Parathyroid adenoma (tissue), 2 donors: ENCODE data around the gene PTP4A1.

Source experiments
- H2AFZ ChIP-seq: fragments of 300-600 bp; sonication (generic); one replicate; pipeline ENCODE4 v1.7.0; 2017; ENCODE audit warnings: antibody characterized with exemption, mild to moderate bottlenecking
- H3K27ac ChIP-seq: fragments of 300-600 bp; sonication (generic); one replicate; pipeline ENCODE4 v1.7.0; 2017
- H3K27me3 ChIP-seq: fragments of 300-600 bp; sonication (generic); one replicate; pipeline ENCODE4 v1.7.0; 2017; ENCODE audit warnings: low read length; ENCODE audit not compliant: control insufficient read depth, insufficient read depth
- H3K36me3 ChIP-seq: fragments of 300-600 bp; sonication (generic); one replicate; pipeline ENCODE4 v1.7.0; 2017; ENCODE audit warnings: low read length; ENCODE audit not compliant: control insufficient read depth, insufficient read depth
- H3K4me1 ChIP-seq: fragments of 300-600 bp; sonication (generic); one replicate; pipeline ENCODE4 v1.7.0; 2017; ENCODE audit warnings: control low read depth
- H3K4me2 ChIP-seq: fragments of 300-600 bp; sonication (generic); one replicate; pipeline ENCODE4 v1.7.0; 2017; ENCODE audit warnings: low read length
- H3K4me3 ChIP-seq: fragments of 300-600 bp; sonication (generic); one replicate; pipeline ENCODE4 v1.7.0; 2017; ENCODE audit warnings: low read depth, low read length
- H3K79me2 ChIP-seq: fragments of 300-600 bp; sonication (generic); one replicate; pipeline ENCODE4 v1.7.0; 2017; ENCODE audit warnings: control low read depth
- H3K9ac ChIP-seq: fragments of 300-600 bp; sonication (generic); one replicate; pipeline ENCODE4 v1.7.0; 2017; ENCODE audit warnings: mild to moderate bottlenecking
- H3K9me3 ChIP-seq: fragments of 300-600 bp; sonication (generic); one replicate; pipeline ENCODE4 v1.7.0; 2017; ENCODE audit warnings: low read length; ENCODE audit not compliant: control insufficient read depth
- CTCF ChIP-seq: fragments of 300-600 bp; sonication (generic); IDR thresholded peaks from one replicate; pipeline ENCODE4 v1.7.0; 2017; ENCODE audit warnings: antibody characterized with exemption, mild to moderate bottlenecking
- donor health status: primary hyperparathyroidism.

PTP4A1 gene

GRCh38 chr6:63567966-63568365 lies 4.3 kb upstream of the PTP4A1 start:
- no peak overlapping the region for H3K4me3 ChIP-seq
- no peak overlapping the region for H2AFZ ChIP-seq
- no peak overlapping the region for H3K27ac ChIP-seq
- no peaks in the 10 kb centered on the region for H3K79me2 ChIP-seq
- no peaks in the 10 kb centered on the region for H3K36me3 ChIP-seq
- H3K9me3 ChIP-seq: peaks cover 3% of the 10 kb centered on the region
- no peak for TF ChIP-seq CTCF
- no peak overlapping the region for H3K4me2 ChIP-seq
- H3K9ac ChIP-seq: no peak overlapping the region
- H3K4me1 ChIP-seq: no peaks in the 10 kb centered on the region
- H3K27me3 ChIP-seq: no peaks in the 10 kb centered on the region

GRCh38 chr6:63571361-63572043 lies 778 bp upstream of the PTP4A1 start:
- no peaks in the 10 kb centered on the region for H3K27me3 ChIP-seq
- H3K9ac ChIP-seq: no peak overlapping the region
- peaks cover 3% of the 10 kb centered on the region for H3K9me3 ChIP-seq
- peak overlapping the region; percentile 93 for H3K27ac ChIP-seq
- TF ChIP-seq CTCF: no peak
- peaks cover 6% of the 10 kb centered on the region for H3K4me1 ChIP-seq
- peak overlapping the region; percentile 82 for H3K4me2 ChIP-seq
- H3K4me3 ChIP-seq: peak overlapping the region; percentile 83
- peaks cover 2% of the 10 kb centered on the region for H3K79me2 ChIP-seq
- H3K36me3 ChIP-seq: no peaks in the 10 kb centered on the region
- peak overlapping the region; percentile 99 for H2AFZ ChIP-seq

- TF ChIP-seq CTCF: no peak
- no peaks in the 10 kb centered on the region for H3K27me3 ChIP-seq
Observed at GRCh38 chr6:63572747-63573075, 431 bp downstream of the PTP4A1 start.

GRCh38 chr6:63573076-63573898 lies 1.0 kb downstream of the PTP4A1 start:
- Histone ChIP-seq H2AFZ (peak overlapping the region; percentile 99), H3K4me1 (peaks cover 6% of the 10 kb centered on the region), H3K79me2 (peaks cover 2% of the 10 kb centered on the region), H3K27ac (peak overlapping the region; percentile 93), H3K4me3 (peak overlapping the region; percentile 83), H3K27me3 (no peaks in the 10 kb centered on the region), H3K36me3 (no peaks in the 10 kb centered on the region), H3K9ac (peak overlapping the region; percentile 96), H3K9me3 (no peaks in the 10 kb centered on the region), H3K4me2 (peak overlapping the region; percentile 73)
- TF ChIP-seq CTCF: no peak

More at GRCh38 chr6:63572747-63573075, 431 bp downstream of the PTP4A1 start:
- Histone ChIP-seq H3K9me3 (no peaks in the 10 kb centered on the region), H3K36me3 (no peaks in the 10 kb centered on the region), H3K79me2 (peaks cover 2% of the 10 kb centered on the region), H3K4me1 (peaks cover 6% of the 10 kb centered on the region), H3K4me2 (peak overlapping the region; percentile 73), H3K27ac (peak overlapping the region; percentile 93), H3K4me3 (peak overlapping the region; percentile 83), H3K9ac (peak overlapping the region; percentile 96), H2AFZ (peak overlapping the region; percentile 99)
